ENCODE measurements around the gene LIN7A. TPM values are rescaled to one million over a fixed set of nuclear protein-coding genes. Genes with fewer than 3 reads are reported as not detected.

Gene LIN7A
- total RNA-seq, 4 donors from 2014 or later = 7.4 to 31.0 (median 9.0) TPM

GRCh38 chr12:80966001-80966400 is 28.3 kb upstream of the LIN7A start:
- H3K36me3 ChIP-seq = no peaks in the 10 kb centered on the region
- no peaks in the 10 kb centered on the region for H3K9me3 ChIP-seq

GRCh38 chr12:80958162-80958561 is 20.4 kb upstream of the LIN7A start:
- Histone ChIP-seq H3K4me1 (no peaks in the 10 kb centered on the region), H3K27me3 (no peaks in the 10 kb centered on the region), H3K4me3 (no peak overlapping the region), H3K9me3 (no peaks in the 10 kb centered on the region), H3K36me3 (no peaks in the 10 kb centered on the region), H3K27ac (no peak overlapping the region)
- TF ChIP-seq POLR2AphosphoS5 (IDR thresholded peaks at IDR 0.05) (no peak), EP300 (IDR thresholded peaks at IDR 0.05; ENCODE audit: low read depth) (no peak), CTCF (IDR thresholded peaks at IDR 0.05) (no peak), POLR2A (IDR thresholded peaks at IDR 0.05) (no peak)
- 81 to 89% methylated on average over 3 to 5 of the region's 5 CpGs for WGBS, 2 donors (ENCODE audit: low coverage in 1 of 2)
- no peak for DNase-seq
- intact Hi-C loops (cut with DNase I; ENCODE audit: low total_unique reads) (no loop called here), in situ Hi-C loops (cut with MboI; ENCODE audit: low pct_ligation_motif_present in 1 of 4, low pct_unique_long_range_greater_than_20kb in 1 of 4, low sequenced_read_pairs in 3 of 4) (no loop called here)

More at GRCh38 chr12:80966001-80966400, 28.3 kb upstream of the LIN7A start:
- Histone ChIP-seq H3K27ac (no peak overlapping the region), H3K4me3 (no peak overlapping the region), H3K27me3 (no peaks in the 10 kb centered on the region), H3K4me1 (no peaks in the 10 kb centered on the region)
- WGBS, 2 donors (ENCODE audit: low coverage in 1 of 2) = 32 to 40% methylated on average over 1 of the region's 1 CpG
- no peak for DNase-seq
- TF ChIP-seq POLR2AphosphoS5 (IDR thresholded peaks at IDR 0.05) (no peak), POLR2A (IDR thresholded peaks at IDR 0.05) (no peak), CTCF (IDR thresholded peaks at IDR 0.05) (no peak), EP300 (IDR thresholded peaks at IDR 0.05; ENCODE audit: low read depth) (no peak)
- intact Hi-C loops (cut with DNase I; ENCODE audit: low total_unique reads) = no loop called here
- in situ Hi-C loops (cut with MboI; ENCODE audit: low pct_ligation_motif_present in 1 of 4, low pct_unique_long_range_greater_than_20kb in 1 of 4, low sequenced_read_pairs in 3 of 4) = no loop called here

- Histone ChIP-seq H3K27me3 (no peaks in the 10 kb centered on the region), H3K36me3 (no peaks in the 10 kb centered on the region), H3K4me1 (no peaks in the 10 kb centered on the region), H3K4me3 (no peak overlapping the region), H3K9me3 (no peaks in the 10 kb centered on the region), H3K27ac (no peak overlapping the region)
- in situ Hi-C loops (cut with MboI; ENCODE audit: low pct_ligation_motif_present in 1 of 4, low pct_unique_long_range_greater_than_20kb in 1 of 4, low sequenced_read_pairs in 3 of 4) (no loop called here), intact Hi-C loops (cut with DNase I; ENCODE audit: low total_unique reads) (no loop called here)
- TF ChIP-seq CTCF (IDR thresholded peaks at IDR 0.05) = no peak
- TF ChIP-seq POLR2A (IDR thresholded peaks at IDR 0.05) = no peak
- no peak for TF ChIP-seq EP300 (IDR thresholded peaks at IDR 0.05; ENCODE audit: low read depth)
- TF ChIP-seq POLR2AphosphoS5 (IDR thresholded peaks at IDR 0.05) = no peak
- WGBS, 2 donors (ENCODE audit: low coverage in 1 of 2) = 51 to 62% methylated on average over 5 of the region's 5 CpGs
- DNase-seq = no peak
Measured at GRCh38 chr12:80954857-80955520, 17.3 kb upstream of the LIN7A start.

GRCh38 chr12:80952443-80952842 is 14.7 kb upstream of the LIN7A start:
- Histone ChIP-seq H3K4me3 (no peak overlapping the region), H3K27me3 (no peaks in the 10 kb centered on the region), H3K9me3 (no peaks in the 10 kb centered on the region), H3K36me3 (no peaks in the 10 kb centered on the region), H3K27ac (no peak overlapping the region), H3K4me1 (no peaks in the 10 kb centered on the region)
- in situ Hi-C loops (cut with MboI; ENCODE audit: low pct_ligation_motif_present in 1 of 4, low pct_unique_long_range_greater_than_20kb in 1 of 4, low sequenced_read_pairs in 3 of 4) = no loop called here
- TF ChIP-seq POLR2A (IDR thresholded peaks at IDR 0.05) (no peak), CTCF (IDR thresholded peaks at IDR 0.05) (no peak)
- no peak for DNase-seq
- intact Hi-C loops (cut with DNase I; ENCODE audit: low total_unique reads) = no loop called here

Measured in transverse colon (tissue), 4 donors.